GM10847 (cell line): Measurements from ENCODE around the gene STK11IP.

Experiments used
- POLR2A ChIP-seq: IDR thresholded peaks from 2 replicates; pipeline ENCODE4 v1.6.1; 2011; ENCODE audit not compliant: insufficient read length; ENCODE audit errors: extremely low read depth

The STK11IP gene

GRCh38 chr2:219661197-219661954 is 63.7 kb downstream of the STK11IP start:
- TF ChIP-seq POLR2A, result no peak

- no peak for TF ChIP-seq POLR2A
Observed at GRCh38 chr2:219661955-219662395, 64.3 kb downstream of the STK11IP start.

- no peak for TF ChIP-seq POLR2A
Observed at GRCh38 chr2:219662566-219662965, 64.9 kb downstream of the STK11IP start.

GRCh38 chr2:219663116-219663762 is 65.6 kb downstream of the STK11IP start:
- no peak for TF ChIP-seq POLR2A

- TF ChIP-seq POLR2A, result no peak
Observed at GRCh38 chr2:219664041-219664440, 66.4 kb downstream of the STK11IP start.

- TF ChIP-seq POLR2A, result no peak
Observed at GRCh38 chr2:219664944-219665343, 67.3 kb downstream of the STK11IP start.

- no peak for TF ChIP-seq POLR2A
Observed at GRCh38 chr2:219665926-219666325, 68.3 kb downstream of the STK11IP start.
